Central memory CD8-positive, alpha-beta T cell (primary cell): ENCODE data around the gene ARMC6.

Source experiments
- ATAC-seq: fragments of 150-1000 bp; cut with Tn5 transposase; replicated peaks from 2 replicates; pipeline ENCODE4 v1.10.0; 2022; ENCODE audit warnings: mild to moderate bottlenecking, moderate FRiP score, moderate number of reproducible peaks; ENCODE audit not compliant: poor library complexity, severe bottlenecking; ENCODE audit errors: extremely low read depth
- DNase-seq, 2 donors: peaks; one replicate each; pipeline ENCODE4 v3.0.0; 2021; ENCODE audit warnings: low spot score in 2 of 2
- H3K27ac Mint-ChIP-seq: one replicate; pipeline ENCODE4 v1.8.0; 2022; ENCODE audit warnings: low read depth, mild to moderate bottlenecking, moderate library complexity, mixed read lengths
- H3K27me3 Mint-ChIP-seq: one replicate; pipeline ENCODE4 v1.8.0; 2022; ENCODE audit warnings: mixed read lengths
- H3K36me3 Mint-ChIP-seq: one replicate; pipeline ENCODE4 v1.8.0; 2022; ENCODE audit warnings: mild to moderate bottlenecking, moderate library complexity, mixed read lengths; ENCODE audit not compliant: insufficient read depth
- H3K4me1 Mint-ChIP-seq: one replicate; pipeline ENCODE4 v1.8.0; 2022; ENCODE audit warnings: mixed read lengths
- H3K4me3 Mint-ChIP-seq: one replicate; pipeline ENCODE4 v1.8.0; 2022; ENCODE audit warnings: mild to moderate bottlenecking, moderate library complexity, mixed read lengths
- H3K9me3 Mint-ChIP-seq: one replicate; pipeline ENCODE4 v1.8.0; 2022; ENCODE audit warnings: mixed read lengths

ARMC6 gene

GRCh38 chr19:19050731-19051130 is 17.3 kb downstream of the ARMC6 start:
- no peak overlapping the region for H3K27ac Mint-ChIP-seq
- H3K9me3 Mint-ChIP-seq: no peaks in the 10 kb centered on the region
- DNase-seq: no peak
- ATAC-seq: no peak
- no peak overlapping the region for H3K4me3 Mint-ChIP-seq
- H3K4me1 Mint-ChIP-seq: no peaks in the 10 kb centered on the region
- no peaks in the 10 kb centered on the region for H3K27me3 Mint-ChIP-seq
- peaks cover 13% of the 10 kb centered on the region for H3K36me3 Mint-ChIP-seq

GRCh38 chr19:19051478-19052213 is 18.2 kb downstream of the ARMC6 start:
- no peak overlapping the region for H3K4me3 Mint-ChIP-seq
- no peaks in the 10 kb centered on the region for H3K9me3 Mint-ChIP-seq
- H3K4me1 Mint-ChIP-seq: no peaks in the 10 kb centered on the region
- peaks cover 13% of the 10 kb centered on the region for H3K36me3 Mint-ChIP-seq
- DNase-seq: no peak
- no peaks in the 10 kb centered on the region for H3K27me3 Mint-ChIP-seq
- no peak for ATAC-seq
- H3K27ac Mint-ChIP-seq: no peak overlapping the region

- DNase-seq: no peak
- Mint-ChIP-seq H3K36me3 (peaks cover 10% of the 10 kb centered on the region), H3K27me3 (no peaks in the 10 kb centered on the region), H3K4me1 (no peaks in the 10 kb centered on the region), H3K9me3 (no peaks in the 10 kb centered on the region), H3K4me3 (no peak overlapping the region), H3K27ac (no peak overlapping the region)
- ATAC-seq: no peak
Measured at GRCh38 chr19:19052921-19053320, 19.5 kb downstream of the ARMC6 start.

DNA sequence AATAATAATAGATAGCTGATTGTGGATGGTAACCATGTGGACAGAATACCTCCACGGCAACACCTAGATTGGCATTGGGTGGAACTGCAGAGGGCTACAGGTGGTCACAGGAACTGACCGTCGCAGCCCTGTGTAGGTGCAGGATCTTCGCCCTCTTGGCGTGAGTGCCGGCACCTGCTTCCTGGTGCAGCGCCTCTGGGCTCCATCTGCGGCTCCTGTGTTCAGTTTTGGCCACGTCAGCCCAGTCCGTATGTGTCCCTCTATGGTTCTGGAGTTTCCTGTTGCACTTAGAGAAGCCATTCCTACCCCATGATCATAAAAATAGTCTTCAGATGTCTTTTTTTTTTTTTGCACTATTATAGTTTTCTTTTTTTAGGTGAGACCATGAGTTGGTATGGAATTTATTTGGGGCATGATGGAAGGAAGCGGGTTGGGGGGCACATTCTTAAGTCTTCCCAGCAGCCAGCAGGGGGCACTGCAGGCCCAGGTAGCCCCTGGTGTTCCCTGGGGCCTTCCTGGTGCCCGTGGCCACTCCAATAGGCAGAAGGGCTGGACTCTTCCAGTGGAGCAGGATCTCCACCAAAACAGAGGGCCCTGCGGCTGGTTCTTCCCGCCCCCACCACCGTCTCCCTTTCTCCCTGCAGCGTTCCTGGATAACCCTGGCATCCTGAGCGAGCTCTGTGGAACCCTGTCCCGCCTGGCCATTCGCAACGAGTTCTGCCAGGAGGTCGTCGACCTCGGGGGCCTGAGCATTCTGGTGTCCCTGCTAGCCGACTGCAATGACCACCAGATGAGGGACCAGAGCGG is 20.3 kb downstream of the ARMC6 start:
- peak in 1 of 2 donors; percentile 53 for DNase-seq
- Mint-ChIP-seq H3K4me1 (no peaks in the 10 kb centered on the region), H3K27me3 (no peaks in the 10 kb centered on the region), H3K27ac (no peak overlapping the region), H3K4me3 (no peak overlapping the region), H3K36me3 (peaks cover 10% of the 10 kb centered on the region), H3K9me3 (no peaks in the 10 kb centered on the region)
- peak; percentile 49 for ATAC-seq

DNA sequence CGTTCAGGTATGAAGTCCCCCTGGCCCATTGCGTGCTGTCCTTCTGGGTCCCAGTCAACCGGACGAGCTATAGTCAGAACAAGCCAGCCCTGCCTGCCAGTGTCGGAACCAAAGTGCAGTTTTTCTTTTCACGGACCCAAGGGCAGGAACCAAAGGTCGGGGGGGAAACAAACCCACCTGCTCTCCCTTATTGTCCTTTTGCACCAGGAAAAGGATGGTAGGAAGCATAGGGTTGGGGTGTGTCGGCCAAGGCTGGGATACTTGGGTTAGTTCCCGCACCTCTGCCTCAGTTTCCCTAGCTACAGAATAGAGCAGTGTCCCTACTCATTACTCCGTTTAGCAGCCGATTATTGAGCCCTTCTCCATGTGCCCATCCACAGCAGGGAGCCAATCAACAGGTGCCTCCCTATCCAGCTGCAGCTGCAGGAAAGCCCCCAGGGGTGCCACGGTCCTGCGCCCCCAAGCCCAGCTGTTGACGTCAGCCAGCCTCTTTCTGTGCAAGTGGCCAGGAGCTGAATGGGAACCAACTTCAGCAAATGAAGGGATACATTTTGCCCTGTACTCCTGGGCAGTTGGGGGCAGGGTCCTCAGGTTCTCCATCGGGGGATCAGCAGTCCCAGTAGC is 21.0 kb downstream of the ARMC6 start:
- DNase-seq (no peak), ATAC-seq (no peak)
- no peak overlapping the region for H3K4me3 Mint-ChIP-seq
- no peaks in the 10 kb centered on the region for H3K27me3 Mint-ChIP-seq
- no peaks in the 10 kb centered on the region for H3K4me1 Mint-ChIP-seq
- H3K27ac Mint-ChIP-seq: no peak overlapping the region
- H3K9me3 Mint-ChIP-seq: no peaks in the 10 kb centered on the region
- H3K36me3 Mint-ChIP-seq: peaks cover 10% of the 10 kb centered on the region

- Mint-ChIP-seq H3K4me3 (no peak overlapping the region), H3K4me1 (no peaks in the 10 kb centered on the region), H3K9me3 (no peaks in the 10 kb centered on the region), H3K27me3 (no peaks in the 10 kb centered on the region), H3K27ac (no peak overlapping the region), H3K36me3 (peaks cover 10% of the 10 kb centered on the region)
- ATAC-seq (no peak), DNase-seq (no peak)
Measured at GRCh38 chr19:19054939-19055440, 21.6 kb downstream of the ARMC6 start.

- Mint-ChIP-seq H3K9me3 (no peaks in the 10 kb centered on the region), H3K4me3 (no peak overlapping the region), H3K27me3 (no peaks in the 10 kb centered on the region), H3K4me1 (no peaks in the 10 kb centered on the region), H3K36me3 (peaks cover 8% of the 10 kb centered on the region), H3K27ac (no peak overlapping the region)
- ATAC-seq (no peak), DNase-seq (no peak)
Measured at GRCh38 chr19:19055701-19056100, 22.3 kb downstream of the ARMC6 start.

- Mint-ChIP-seq H3K4me3 (no peak overlapping the region), H3K36me3 (peaks cover 9% of the 10 kb centered on the region), H3K27ac (no peak overlapping the region), H3K9me3 (no peaks in the 10 kb centered on the region), H3K27me3 (no peaks in the 10 kb centered on the region), H3K4me1 (no peaks in the 10 kb centered on the region)
- no peak for DNase-seq
- ATAC-seq: no peak
Measured at GRCh38 chr19:19056636-19057275, 23.4 kb downstream of the ARMC6 start.

DNA sequence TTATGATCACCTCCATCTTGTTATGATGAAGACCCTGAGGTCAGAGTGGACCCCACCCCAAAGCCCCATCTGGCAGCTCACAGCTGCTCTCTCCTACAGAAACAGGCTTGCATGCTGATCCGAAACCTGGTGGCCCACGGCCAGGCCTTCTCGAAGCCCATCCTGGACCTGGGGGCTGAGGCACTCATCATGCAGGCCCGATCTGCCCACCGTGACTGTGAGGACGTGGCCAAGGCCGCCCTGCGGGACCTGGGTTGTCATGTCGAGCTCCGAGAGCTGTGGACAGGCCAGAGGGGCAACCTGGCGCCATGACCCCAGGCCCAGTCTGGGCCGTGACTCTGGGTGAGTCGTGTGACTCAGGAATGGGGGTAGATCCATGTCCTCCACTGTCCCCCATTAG is 23.9 kb downstream of the ARMC6 start:
- DNase-seq (no peak), ATAC-seq (no peak)
- H3K4me1 Mint-ChIP-seq: no peaks in the 10 kb centered on the region
- H3K27me3 Mint-ChIP-seq: no peaks in the 10 kb centered on the region
- no peak overlapping the region for H3K27ac Mint-ChIP-seq
- no peaks in the 10 kb centered on the region for H3K9me3 Mint-ChIP-seq
- H3K36me3 Mint-ChIP-seq: peaks cover 9% of the 10 kb centered on the region
- H3K4me3 Mint-ChIP-seq: no peak overlapping the region

GRCh38 chr19:19057720-19058119 is 24.3 kb downstream of the ARMC6 start:
- Mint-ChIP-seq H3K9me3 (no peaks in the 10 kb centered on the region), H3K4me1 (no peaks in the 10 kb centered on the region), H3K4me3 (no peak overlapping the region), H3K36me3 (peaks cover 9% of the 10 kb centered on the region), H3K27ac (no peak overlapping the region), H3K27me3 (no peaks in the 10 kb centered on the region)
- no peak for DNase-seq
- no peak for ATAC-seq

- H3K4me3 Mint-ChIP-seq: no peak overlapping the region
- peaks cover 1% of the 10 kb centered on the region for H3K4me1 Mint-ChIP-seq
- H3K27me3 Mint-ChIP-seq: no peaks in the 10 kb centered on the region
- no peak for ATAC-seq
- H3K36me3 Mint-ChIP-seq: peaks cover 9% of the 10 kb centered on the region
- no peaks in the 10 kb centered on the region for H3K9me3 Mint-ChIP-seq
- H3K27ac Mint-ChIP-seq: no peak overlapping the region
- no peak for DNase-seq
Measured at GRCh38 chr19:19059018-19059836, 25.8 kb downstream of the ARMC6 start.
